Gastrocnemius medialis (tissue), 4 donors: ENCODE measurements around the gene EPB41L3. TPM values are rescaled to one million over a fixed set of nuclear protein-coding genes. Genes with fewer than 3 reads are reported as not detected.

Source experiments
- ATAC-seq, 2 donors: fragments of 150-250 bp; one replicate each; pipeline ENCODE4 v1.9.1; 2016
- DNase-seq, 2 donors: peaks; one replicate each; pipeline ENCODE4 v3.0.0-alpha.2; 2019
- H3K27ac ChIP-seq, 4 donors: fragments of 200-600 bp; sonication (generic); 1 replicate in 1 of 4; 2 replicates in 3 of 4; pipeline ENCODE4 v1.5.1; 2016 to 2018; ENCODE audit warnings: mild to moderate bottlenecking in 2 of 4, moderate library complexity in 1 of 4
- H3K27me3 ChIP-seq, 3 donors: fragments of 200-600 bp; sonication (generic) in 2 of 3; 1 replicate in 1 of 3; 2 replicates in 2 of 3; pipeline versions ENCODE4 v1.5.1 to v1.6.0; 2016 to 2019; ENCODE audit warnings: mild to moderate bottlenecking in 1 of 3, moderate library complexity in 1 of 3
- H3K36me3 ChIP-seq, 2 donors: fragments of 200-600 bp; sonication (generic) in 1 of 2; one replicate each; pipeline ENCODE4 v1.5.1; 2017 to 2018
- H3K4me1 ChIP-seq, 2 donors: fragments of 200-600 bp; sonication (generic) in 1 of 2; one replicate each; pipeline ENCODE4 v1.5.1; 2016 to 2017; ENCODE audit warnings: mild to moderate bottlenecking in 2 of 2
- H3K4me3 ChIP-seq, 4 donors: fragments of 200-600 bp; sonication (generic) in 3 of 4; 1 replicate in 1 of 4; 2 replicates in 3 of 4; pipeline ENCODE4 v1.5.1; 2016 to 2019; ENCODE audit warnings: mild to moderate bottlenecking in 2 of 4
- H3K9me3 ChIP-seq, 3 donors: fragments of 200-600 bp; sonication (generic) in 2 of 3; 1 replicate in 1 of 3; 2 replicates in 2 of 3; pipeline ENCODE4 v1.5.1; 2016 to 2019
- POLR2A ChIP-seq, 2 donors: fragments of 450-650 bp; IDR thresholded peaks; one replicate each; pipeline ENCODE4 v1.6.1; 2017; ENCODE audit warnings: antibody characterized with exemption in 2 of 2, mild to moderate bottlenecking in 2 of 2, moderate library complexity in 2 of 2
- in situ Hi-C, 4 donors: fragments of 200-750 bp; cut with MboI; loops; one replicate each; pipeline versions ENCODE4 v1.15.0 to v1.8.0; 2017; ENCODE audit warnings: low sequenced_read_pairs in 4 of 4
- intact Hi-C: fragments of 100-400 bp; cut with DNase I; formaldehyde crosslinking; loops from one replicate; pipeline ENCODE4 v1.15.1; 2023; ENCODE audit warnings: low total_unique reads
- total RNA-seq, 4 donors: library from RNA; depleted of rRNA; stranded (reverse); fragments of >200 nt; gene quantifications; one replicate each; pipeline versions ENCODE4 v1.1.0 to v1.2.3, GENCODE V29; 2016
- TF ChIP-seq, protein P1 (sequence below), 5 experiments: fragments of 450-650 bp in 3 of 5; fragments of 200-600 bp in 2 of 5; sonication (generic) in 2 of 5; IDR thresholded peaks in 4 of 5; conservative IDR thresholded peaks in 1 of 5; 1 replicate in 4 of 5; 2 replicates in 1 of 5; pipeline ENCODE4 v1.5.1; 2016 to 2019; ENCODE audit warnings: antibody characterized with exemption in 5 of 5, mild to moderate bottlenecking in 3 of 5, moderate library complexity in 3 of 5

The EPB41L3 gene
- total RNA-seq, 4 donors from 2014 or later = 9.2 to 24.4 (median 14.5) TPM

GRCh38 chr18:5538544-5538943 is 5.3 kb downstream of the EPB41L3 start:
- intact Hi-C loops (no loop called here), in situ Hi-C loops (loop anchor here in 2 of 4 donors (25.0 kb wide), 2 partner anchors 99 to 101 kb away; no protein-coding TSS in a partner anchor)
- DNase-seq = no peak
- Histone ChIP-seq H3K27me3 (peaks cover 0 to 6% (median 0%) of the 10 kb centered on the region in 3 donors), H3K36me3 (no peaks in the 10 kb centered on the region), H3K9me3 (no peaks in the 10 kb centered on the region), H3K4me3 (no peak overlapping the region), H3K4me1 (peaks cover 0 to 4% of the 10 kb centered on the region in 2 donors), H3K27ac (no peak overlapping the region)
- TF ChIP-seq POLR2A (IDR thresholded peaks at IDR 0.05) = no peak
- TF ChIP-seq, protein P1, sequence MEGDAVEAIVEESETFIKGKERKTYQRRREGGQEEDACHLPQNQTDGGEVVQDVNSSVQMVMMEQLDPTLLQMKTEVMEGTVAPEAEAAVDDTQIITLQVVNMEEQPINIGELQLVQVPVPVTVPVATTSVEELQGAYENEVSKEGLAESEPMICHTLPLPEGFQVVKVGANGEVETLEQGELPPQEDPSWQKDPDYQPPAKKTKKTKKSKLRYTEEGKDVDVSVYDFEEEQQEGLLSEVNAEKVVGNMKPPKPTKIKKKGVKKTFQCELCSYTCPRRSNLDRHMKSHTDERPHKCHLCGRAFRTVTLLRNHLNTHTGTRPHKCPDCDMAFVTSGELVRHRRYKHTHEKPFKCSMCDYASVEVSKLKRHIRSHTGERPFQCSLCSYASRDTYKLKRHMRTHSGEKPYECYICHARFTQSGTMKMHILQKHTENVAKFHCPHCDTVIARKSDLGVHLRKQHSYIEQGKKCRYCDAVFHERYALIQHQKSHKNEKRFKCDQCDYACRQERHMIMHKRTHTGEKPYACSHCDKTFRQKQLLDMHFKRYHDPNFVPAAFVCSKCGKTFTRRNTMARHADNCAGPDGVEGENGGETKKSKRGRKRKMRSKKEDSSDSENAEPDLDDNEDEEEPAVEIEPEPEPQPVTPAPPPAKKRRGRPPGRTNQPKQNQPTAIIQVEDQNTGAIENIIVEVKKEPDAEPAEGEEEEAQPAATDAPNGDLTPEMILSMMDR (IDR thresholded peaks at IDR 0.05 in 4 of 5, conservative IDR thresholded peaks at IDR 0.05 in 1 of 5) = no peak
- no peak for ATAC-seq

DNA sequence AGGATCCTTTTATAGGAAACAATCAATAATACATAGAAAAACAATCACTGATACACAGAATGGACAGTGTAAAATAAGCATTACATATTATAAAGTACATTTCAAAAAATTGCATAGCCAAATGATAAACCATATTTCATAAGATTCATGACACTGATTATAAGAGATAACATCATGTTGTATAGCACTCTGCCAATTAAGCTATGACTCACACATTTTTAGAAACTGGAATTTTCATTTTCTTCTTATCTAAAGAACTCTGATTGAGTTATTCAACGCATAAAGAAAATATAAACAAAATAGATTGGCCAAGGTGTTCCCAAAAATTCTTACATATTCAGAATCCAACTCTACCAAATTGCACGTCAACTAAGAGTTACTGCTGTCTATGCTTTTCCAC is 5.9 kb downstream of the EPB41L3 start:
- DNase-seq (no peak), ATAC-seq (no peak)
- Histone ChIP-seq H3K27ac (no peak overlapping the region), H3K36me3 (no peaks in the 10 kb centered on the region), H3K4me3 (no peak overlapping the region), H3K9me3 (no peaks in the 10 kb centered on the region), H3K27me3 (peaks cover 0 to 6% (median 0%) of the 10 kb centered on the region in 3 donors), H3K4me1 (peaks cover 0 to 4% of the 10 kb centered on the region in 2 donors)
- intact Hi-C loops (no loop called here), in situ Hi-C loops (loop anchor here in 2 of 4 donors (25.0 kb wide), 2 partner anchors 99 to 101 kb away; no protein-coding TSS in a partner anchor)
- TF ChIP-seq POLR2A (IDR thresholded peaks at IDR 0.05) = no peak
- TF ChIP-seq, protein P1 (IDR thresholded peaks at IDR 0.05 in 4 of 5, conservative IDR thresholded peaks at IDR 0.05 in 1 of 5) = no peak

- intact Hi-C loops = no loop called here
- Histone ChIP-seq H3K36me3 (no peaks in the 10 kb centered on the region), H3K4me3 (no peak overlapping the region), H3K9me3 (no peaks in the 10 kb centered on the region), H3K27me3 (no peaks in the 10 kb centered on the region), H3K4me1 (no peaks in the 10 kb centered on the region), H3K27ac (no peak overlapping the region)
- TF ChIP-seq POLR2A (IDR thresholded peaks at IDR 0.05) = no peak
- TF ChIP-seq, protein P1 (IDR thresholded peaks at IDR 0.05 in 4 of 5, conservative IDR thresholded peaks at IDR 0.05 in 1 of 5) = no peak
- ATAC-seq (no peak), DNase-seq (no peak)
- in situ Hi-C loops = loop anchor here in 2 of 4 donors (25.0 kb wide), 2 partner anchors 98 to 102 kb away; no protein-coding TSS in a partner anchor
These were observed 9.0 kb downstream of the EPB41L3 start for GRCh38 chr18:5534845-5535244.

DNA sequence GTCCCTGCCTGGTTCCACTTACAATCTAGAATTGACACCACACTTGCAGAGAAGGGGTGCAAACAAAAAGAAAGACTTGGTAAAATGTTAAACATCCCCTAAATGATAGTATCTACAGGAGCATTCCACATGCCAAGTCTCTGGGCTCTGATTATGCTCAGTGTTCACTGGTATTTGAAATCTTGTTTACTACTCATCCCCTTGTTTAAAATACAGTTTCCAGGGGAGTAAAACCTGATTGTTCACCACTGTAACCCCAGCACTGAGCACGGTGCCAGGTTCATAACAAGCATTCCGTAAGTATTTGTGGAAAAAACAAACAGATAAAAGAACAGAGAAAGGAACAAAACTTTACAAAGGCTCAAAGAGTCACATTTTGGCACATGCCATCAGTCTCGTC is 11.7 kb downstream of the EPB41L3 start:
- Histone ChIP-seq H3K4me3 (no peak overlapping the region), H3K36me3 (no peaks in the 10 kb centered on the region), H3K9me3 (no peaks in the 10 kb centered on the region), H3K27ac (no peak overlapping the region), H3K27me3 (no peaks in the 10 kb centered on the region), H3K4me1 (no peaks in the 10 kb centered on the region)
- TF ChIP-seq, protein P1 (IDR thresholded peaks at IDR 0.05 in 4 of 5, conservative IDR thresholded peaks at IDR 0.05 in 1 of 5) = no peak
- no peak for TF ChIP-seq POLR2A (IDR thresholded peaks at IDR 0.05)
- intact Hi-C loops = no loop called here
- in situ Hi-C loops = loop anchor here in 2 of 4 donors (25.0 kb wide), 2 partner anchors 95 to 105 kb away; no protein-coding TSS in a partner anchor
- DNase-seq (no peak), ATAC-seq (no peak)
